Subcutaneous adipose tissue (tissue), 4 donors: ENCODE measurements around the gene FAT3. TPM values are rescaled to one million over a fixed set of nuclear protein-coding genes. Genes with fewer than 3 reads are reported as not detected.

ENCODE experiments used
- total RNA-seq, 4 donors: library from RNA; depleted of rRNA; stranded (reverse); fragments of >200 nt; gene quantifications; one replicate each; pipeline ENCODE4 v1.1.0, GENCODE V29; 2016
- TF ChIP-seq, protein P1 (sequence below): fragments of 450-650 bp; IDR thresholded peaks from one replicate; pipeline ENCODE4 v1.5.1; 2016; ENCODE audit warnings: low read depth, mild to moderate bottlenecking, control low read depth, antibody characterized with exemption, moderate library complexity

Gene FAT3
- total RNA-seq, 4 donors from 2014 or later = 0.34 to 5.7 (median 0.77) TPM

DNA sequence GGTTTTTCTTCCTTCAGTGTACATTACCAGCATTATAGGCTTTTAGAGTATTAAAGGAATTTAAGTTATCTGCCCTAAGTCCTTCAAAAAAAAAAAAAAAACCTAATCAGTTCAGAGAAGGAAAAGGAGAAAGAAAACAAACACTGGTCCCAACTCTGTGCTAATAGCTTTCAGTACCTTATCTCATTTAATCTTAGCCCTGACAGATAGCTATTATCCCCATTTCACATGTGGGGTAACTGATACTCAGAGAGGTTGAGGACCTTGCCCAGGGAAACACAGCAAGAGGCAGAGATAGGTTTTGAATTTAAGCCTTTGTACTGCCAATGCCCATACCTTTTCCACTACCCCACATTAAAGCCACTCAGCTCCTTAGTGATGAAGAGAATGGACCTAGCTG lies 43.4 kb downstream of the FAT3 start:
- TF ChIP-seq, protein P1, sequence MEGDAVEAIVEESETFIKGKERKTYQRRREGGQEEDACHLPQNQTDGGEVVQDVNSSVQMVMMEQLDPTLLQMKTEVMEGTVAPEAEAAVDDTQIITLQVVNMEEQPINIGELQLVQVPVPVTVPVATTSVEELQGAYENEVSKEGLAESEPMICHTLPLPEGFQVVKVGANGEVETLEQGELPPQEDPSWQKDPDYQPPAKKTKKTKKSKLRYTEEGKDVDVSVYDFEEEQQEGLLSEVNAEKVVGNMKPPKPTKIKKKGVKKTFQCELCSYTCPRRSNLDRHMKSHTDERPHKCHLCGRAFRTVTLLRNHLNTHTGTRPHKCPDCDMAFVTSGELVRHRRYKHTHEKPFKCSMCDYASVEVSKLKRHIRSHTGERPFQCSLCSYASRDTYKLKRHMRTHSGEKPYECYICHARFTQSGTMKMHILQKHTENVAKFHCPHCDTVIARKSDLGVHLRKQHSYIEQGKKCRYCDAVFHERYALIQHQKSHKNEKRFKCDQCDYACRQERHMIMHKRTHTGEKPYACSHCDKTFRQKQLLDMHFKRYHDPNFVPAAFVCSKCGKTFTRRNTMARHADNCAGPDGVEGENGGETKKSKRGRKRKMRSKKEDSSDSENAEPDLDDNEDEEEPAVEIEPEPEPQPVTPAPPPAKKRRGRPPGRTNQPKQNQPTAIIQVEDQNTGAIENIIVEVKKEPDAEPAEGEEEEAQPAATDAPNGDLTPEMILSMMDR = no peak

DNA sequence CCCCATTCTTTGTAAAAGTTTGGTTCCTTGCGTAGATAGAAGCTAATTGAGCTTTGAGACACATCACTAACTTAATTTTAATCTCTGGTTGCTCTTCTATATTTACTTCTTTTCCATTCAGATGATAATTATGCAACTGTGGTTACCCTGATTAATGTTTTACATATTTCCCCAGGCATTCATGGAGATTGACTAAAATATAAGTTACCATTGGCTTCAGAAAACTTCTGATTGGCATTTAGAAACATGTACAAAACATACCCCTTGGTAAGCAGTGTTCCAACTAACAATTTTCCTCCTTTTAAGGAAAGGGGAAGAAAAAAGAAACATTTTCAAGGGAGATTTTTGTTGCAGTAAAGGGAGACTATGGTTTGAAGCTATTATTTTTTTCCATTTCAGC lies 43.9 kb downstream of the FAT3 start:
- TF ChIP-seq, protein P1 = no peak

- TF ChIP-seq, protein P1 = no peak
Observed at GRCh38 chr11:92269021-92269420, 44.4 kb downstream of the FAT3 start.

- TF ChIP-seq, protein P1 = no peak
Observed at GRCh38 chr11:92269841-92270240, 45.2 kb downstream of the FAT3 start.

GRCh38 chr11:92272651-92273050 lies 48.0 kb downstream of the FAT3 start:
- TF ChIP-seq, protein P1 = no peak
